22Rv1 (cell line): ENCODE data around the gene AOAH.

Experiments
- ZFX ChIP-seq: fragments of 450-650 bp; IDR thresholded peaks from 2 replicates; pipeline ENCODE4 v1.6.1; 2017; ENCODE audit warnings: antibody characterized with exemption, borderline replicate concordance
- TF ChIP-seq, protein P1 (sequence below): fragments of 450-650 bp; IDR thresholded peaks from 2 replicates; pipeline ENCODE4 v1.5.1; 2017; ENCODE audit warnings: mild to moderate bottlenecking

DNA sequence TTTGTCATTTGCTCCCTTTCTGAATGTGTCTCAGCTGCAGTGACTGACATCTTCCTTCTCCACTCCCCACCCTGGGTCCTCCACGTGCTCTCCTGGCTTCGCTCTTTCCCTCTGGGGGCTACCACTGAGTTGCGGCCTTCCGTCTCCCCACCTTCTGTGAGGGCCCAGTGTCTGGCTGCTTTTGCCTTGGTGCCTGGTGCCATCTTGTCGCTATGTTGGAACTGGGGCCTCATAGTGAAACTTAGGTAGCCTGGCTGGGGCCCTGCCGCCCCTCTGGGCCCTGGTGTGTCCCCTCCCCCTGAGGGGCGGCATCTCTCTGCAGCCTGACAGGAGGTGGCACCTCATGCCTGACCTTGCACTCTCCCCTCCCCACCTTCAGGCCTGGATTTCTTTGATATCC is 190.6 kb downstream of the AOAH start:
- TF ChIP-seq, protein P1, sequence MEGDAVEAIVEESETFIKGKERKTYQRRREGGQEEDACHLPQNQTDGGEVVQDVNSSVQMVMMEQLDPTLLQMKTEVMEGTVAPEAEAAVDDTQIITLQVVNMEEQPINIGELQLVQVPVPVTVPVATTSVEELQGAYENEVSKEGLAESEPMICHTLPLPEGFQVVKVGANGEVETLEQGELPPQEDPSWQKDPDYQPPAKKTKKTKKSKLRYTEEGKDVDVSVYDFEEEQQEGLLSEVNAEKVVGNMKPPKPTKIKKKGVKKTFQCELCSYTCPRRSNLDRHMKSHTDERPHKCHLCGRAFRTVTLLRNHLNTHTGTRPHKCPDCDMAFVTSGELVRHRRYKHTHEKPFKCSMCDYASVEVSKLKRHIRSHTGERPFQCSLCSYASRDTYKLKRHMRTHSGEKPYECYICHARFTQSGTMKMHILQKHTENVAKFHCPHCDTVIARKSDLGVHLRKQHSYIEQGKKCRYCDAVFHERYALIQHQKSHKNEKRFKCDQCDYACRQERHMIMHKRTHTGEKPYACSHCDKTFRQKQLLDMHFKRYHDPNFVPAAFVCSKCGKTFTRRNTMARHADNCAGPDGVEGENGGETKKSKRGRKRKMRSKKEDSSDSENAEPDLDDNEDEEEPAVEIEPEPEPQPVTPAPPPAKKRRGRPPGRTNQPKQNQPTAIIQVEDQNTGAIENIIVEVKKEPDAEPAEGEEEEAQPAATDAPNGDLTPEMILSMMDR, result no peak
- no peak for TF ChIP-seq ZFX
